Neuronal stem cell (in vitro differentiated cells): ENCODE measurements around the gene ENAH.

ENCODE experiments used
- DNase-seq: peaks from one replicate; pipeline ENCODE4 v3.0.0-alpha.2; 2013; ENCODE audit warnings: low spot score
- H2AFZ ChIP-seq: one replicate; pipeline ENCODE4 v1.6.1; 2013; ENCODE audit warnings: mild to moderate bottlenecking, low read length, inconsistent platforms
- H2AK5ac ChIP-seq: 2 replicates; pipeline ENCODE4 v1.6.1; 2013; ENCODE audit warnings: low read depth, mild to moderate bottlenecking, inconsistent platforms, low read length, moderate library complexity, mixed read lengths
- H2BK120ac ChIP-seq: 2 replicates; pipeline ENCODE4 v1.6.1; 2013; ENCODE audit warnings: low read depth, mild to moderate bottlenecking, inconsistent platforms, low read length, moderate library complexity, mixed read lengths
- H2BK12ac ChIP-seq: one replicate; pipeline ENCODE4 v1.6.1; 2013; ENCODE audit warnings: low read length, inconsistent platforms
- H2BK15ac ChIP-seq: 2 replicates; pipeline ENCODE4 v1.6.1; 2013; ENCODE audit warnings: mild to moderate bottlenecking, low read length, inconsistent platforms, mixed read lengths
- H2BK5ac ChIP-seq: one replicate; pipeline ENCODE4 v1.6.1; 2013; ENCODE audit warnings: inconsistent platforms, mild to moderate bottlenecking, low read length, moderate library complexity
- H3K14ac ChIP-seq: one replicate; pipeline ENCODE4 v1.6.1; 2013; ENCODE audit warnings: low read length, inconsistent platforms
- H3K18ac ChIP-seq: 2 replicates; pipeline ENCODE4 v1.6.1; 2013; ENCODE audit warnings: low read length, inconsistent platforms
- H3K23ac ChIP-seq: 2 replicates; pipeline ENCODE4 v1.6.1; 2013; ENCODE audit warnings: low read depth, mild to moderate bottlenecking, mixed read lengths, low read length, inconsistent platforms; ENCODE audit not compliant: poor library complexity
- H3K27ac ChIP-seq: replicated peaks from 3 replicates; pipeline ENCODE4 v1.5.1; 2013; ENCODE audit warnings: low read length, inconsistent platforms
- H3K27me3 ChIP-seq, 3 experiments: 2 replicates each; pipeline ENCODE4 v1.6.1; 2013; ENCODE audit warnings: low read length in 3 of 3, mild to moderate bottlenecking in 2 of 3, inconsistent platforms in 1 of 3, low read depth in 1 of 3, mixed read lengths in 1 of 3, moderate library complexity in 1 of 3; ENCODE audit not compliant: control insufficient read depth in 3 of 3, insufficient read depth in 3 of 3
- H3K36me3 ChIP-seq, 2 donors: replicated peaks in 1 of 2; 2 replicates each; pipeline ENCODE4 v1.6.1; 2013; ENCODE audit warnings: low read length in 2 of 2; ENCODE audit not compliant: control insufficient read depth in 2 of 2, insufficient read depth in 2 of 2
- H3K4ac ChIP-seq: 2 replicates; pipeline ENCODE4 v1.6.1; 2013; ENCODE audit warnings: inconsistent platforms, mild to moderate bottlenecking, low read length, moderate library complexity
- H3K4me1 ChIP-seq, 2 donors: 1 replicate in 1 of 2; 2 replicates in 1 of 2; pipeline ENCODE4 v1.6.1; 2013; ENCODE audit warnings: low read length in 2 of 2, low read depth in 1 of 2; ENCODE audit not compliant: control insufficient read depth in 2 of 2, insufficient read depth in 1 of 2
- H3K4me2 ChIP-seq: one replicate; pipeline ENCODE4 v1.6.1; 2013; ENCODE audit warnings: mild to moderate bottlenecking, low read length, inconsistent platforms; ENCODE audit not compliant: insufficient read depth, poor library complexity, severe bottlenecking
- H3K4me3 ChIP-seq, 2 donors: 2 replicates each; pipeline ENCODE4 v1.5.1; 2013; ENCODE audit warnings: low read length in 2 of 2, mild to moderate bottlenecking in 2 of 2, inconsistent platforms in 1 of 2, moderate library complexity in 1 of 2
- H3K79me1 ChIP-seq: one replicate; pipeline ENCODE4 v1.6.1; 2013; ENCODE audit warnings: low read depth, mild to moderate bottlenecking, inconsistent platforms, low read length, moderate library complexity
- H3K9ac ChIP-seq: one replicate; pipeline ENCODE4 v1.6.1; 2013; ENCODE audit warnings: mild to moderate bottlenecking, low read depth, low read length, inconsistent platforms; ENCODE audit not compliant: poor library complexity
- H3K9me3 ChIP-seq, 2 donors: replicated peaks in 1 of 2; 2 replicates each; pipeline versions ENCODE3 to v1.6.1; 2013; ENCODE audit warnings: low read length in 2 of 2, mild to moderate bottlenecking in 2 of 2, inconsistent platforms in 1 of 2, low read depth in 1 of 2, mixed read lengths in 1 of 2, moderate library complexity in 1 of 2; ENCODE audit not compliant: control insufficient read depth in 2 of 2, insufficient read depth in 1 of 2
- H4K8ac ChIP-seq: one replicate; pipeline ENCODE4 v1.6.1; 2013; ENCODE audit warnings: low read depth, mild to moderate bottlenecking, inconsistent platforms, low read length, moderate library complexity
- H4K91ac ChIP-seq: one replicate; pipeline ENCODE4 v1.6.1; 2013; ENCODE audit warnings: low read length, low read depth, mild to moderate bottlenecking, inconsistent platforms; ENCODE audit not compliant: poor library complexity
- WGBS, 2 donors: extraction: QIAGEN DNeasy Blood & Tissue Kit; methylation state at CpG; one replicate each; pipeline ENCODE4 v1.1.7; 2013; ENCODE audit warnings: missing lambda C conversion rate in 2 of 2, mixed read lengths in 1 of 2; ENCODE audit not compliant: insufficient read length in 2 of 2, insufficient replicate concordance in 1 of 2; ENCODE audit errors: extremely low coverage in 2 of 2; 5-methylcytosine and 5-hydroxymethylcytosine counted together

Gene ENAH

GRCh38 chr1:225602590-225603206 is 50.2 kb downstream of the ENAH start:
- Histone ChIP-seq H3K27me3 (no peaks in the 10 kb centered on the region), H3K9ac (no peak overlapping the region), H2AK5ac (no peak overlapping the region), H3K23ac (no peak overlapping the region), H3K27ac (no peak overlapping the region), H2BK12ac (no peak overlapping the region), H2BK5ac (no peak overlapping the region), H4K91ac (no peak overlapping the region), H2AFZ (no peak overlapping the region), H3K4me3 (no peak overlapping the region), H4K8ac (no peak overlapping the region), H2BK120ac (no peak overlapping the region), H3K4me2 (no peak overlapping the region), H3K79me1 (peaks cover 1% of the 10 kb centered on the region), H3K4ac (no peak overlapping the region), H2BK15ac (no peak overlapping the region), H3K36me3 (peaks cover 0 to 31% of the 10 kb centered on the region in 2 donors), H3K4me1 (peaks cover 3% of the 10 kb centered on the region in 2 donors), H3K9me3 (peaks cover 4 to 33% of the 10 kb centered on the region in 2 donors), H3K14ac (no peak overlapping the region), H3K18ac (no peak overlapping the region)
- WGBS, 2 donors: no CpG with 5 or more reads among the region's 1 CpG
- DNase-seq: no peak

GRCh38 chr1:225601902-225602589 is 50.9 kb downstream of the ENAH start:
- Histone ChIP-seq H3K27me3 (no peaks in the 10 kb centered on the region), H3K79me1 (peaks cover 4% of the 10 kb centered on the region), H4K91ac (no peak overlapping the region), H2BK120ac (no peak overlapping the region), H3K4me3 (no peak overlapping the region), H2AK5ac (no peak overlapping the region), H2BK12ac (no peak overlapping the region), H3K4ac (no peak overlapping the region), H3K4me2 (no peak overlapping the region), H3K9me3 (peaks cover 4 to 36% of the 10 kb centered on the region in 2 donors), H2BK5ac (no peak overlapping the region), H3K18ac (no peak overlapping the region), H2AFZ (no peak overlapping the region), H3K36me3 (peaks cover 0 to 38% of the 10 kb centered on the region in 2 donors), H4K8ac (no peak overlapping the region), H3K9ac (no peak overlapping the region), H3K14ac (no peak overlapping the region), H2BK15ac (no peak overlapping the region), H3K4me1 (peaks cover 0 to 3% of the 10 kb centered on the region in 2 donors), H3K23ac (no peak overlapping the region), H3K27ac (no peak overlapping the region)
- no peak for DNase-seq
- WGBS, 2 donors: no CpG with 5 or more reads among the region's 3 CpGs

- no peak overlapping the region for H3K4ac ChIP-seq
- H3K4me2 ChIP-seq: no peak overlapping the region
- H3K9ac ChIP-seq: no peak overlapping the region
- no peak overlapping the region for H4K8ac ChIP-seq
- no CpG with 5 or more reads among the region's 2 CpGs for WGBS, 2 donors
- peaks cover 0 to 3% of the 10 kb centered on the region in 2 donors for H3K4me1 ChIP-seq
- no peaks in the 10 kb centered on the region for H3K27me3 ChIP-seq
- H3K36me3 ChIP-seq: peaks cover 0 to 55% of the 10 kb centered on the region in 2 donors
- H2AK5ac ChIP-seq: no peak overlapping the region
- H2BK5ac ChIP-seq: no peak overlapping the region
- H2BK15ac ChIP-seq: no peak overlapping the region
- H3K9me3 ChIP-seq: peaks cover 4 to 33% of the 10 kb centered on the region in 2 donors
- no peak overlapping the region for H3K18ac ChIP-seq
- H3K14ac ChIP-seq: no peak overlapping the region
- DNase-seq: no peak
- no peak overlapping the region for H2BK12ac ChIP-seq
- H2AFZ ChIP-seq: no peak overlapping the region
- H3K27ac ChIP-seq: no peak overlapping the region
- H3K4me3 ChIP-seq: no peak overlapping the region
- peaks cover 4% of the 10 kb centered on the region for H3K79me1 ChIP-seq
- no peak overlapping the region for H4K91ac ChIP-seq
- H3K23ac ChIP-seq: no peak overlapping the region
- H2BK120ac ChIP-seq: no peak overlapping the region
Observed at GRCh38 chr1:225598847-225599246, 54.1 kb downstream of the ENAH start.

- Histone ChIP-seq H2BK12ac (no peak overlapping the region), H3K4me1 (no peaks in the 10 kb centered on the region), H2BK5ac (no peak overlapping the region), H3K4ac (no peak overlapping the region), H3K27ac (no peak overlapping the region), H3K9me3 (peaks cover 4 to 33% of the 10 kb centered on the region in 2 donors), H3K4me3 (no peak overlapping the region), H3K9ac (no peak overlapping the region), H4K8ac (no peak overlapping the region), H3K23ac (no peak overlapping the region), H3K14ac (no peak overlapping the region), H3K4me2 (no peak overlapping the region), H3K27me3 (no peaks in the 10 kb centered on the region), H3K18ac (no peak overlapping the region), H3K36me3 (peaks cover 0 to 61% of the 10 kb centered on the region in 2 donors), H2AFZ (no peak overlapping the region), H2BK15ac (no peak overlapping the region), H4K91ac (no peak overlapping the region), H3K79me1 (peaks cover 4% of the 10 kb centered on the region), H2AK5ac (no peak overlapping the region), H2BK120ac (no peak overlapping the region)
- WGBS, 2 donors: no CpG with 5 or more reads among the region's 2 CpGs
- no peak for DNase-seq
Observed at GRCh38 chr1:225597926-225598575, 54.9 kb downstream of the ENAH start.
